ENCODE measurements around the gene CACNG6. TPM values are rescaled to one million over a fixed set of nuclear protein-coding genes. Genes with fewer than 3 reads are reported as not detected.

CACNG6 gene
- total and polyA plus RNA-seq, 10 donors = not detected

DNA sequence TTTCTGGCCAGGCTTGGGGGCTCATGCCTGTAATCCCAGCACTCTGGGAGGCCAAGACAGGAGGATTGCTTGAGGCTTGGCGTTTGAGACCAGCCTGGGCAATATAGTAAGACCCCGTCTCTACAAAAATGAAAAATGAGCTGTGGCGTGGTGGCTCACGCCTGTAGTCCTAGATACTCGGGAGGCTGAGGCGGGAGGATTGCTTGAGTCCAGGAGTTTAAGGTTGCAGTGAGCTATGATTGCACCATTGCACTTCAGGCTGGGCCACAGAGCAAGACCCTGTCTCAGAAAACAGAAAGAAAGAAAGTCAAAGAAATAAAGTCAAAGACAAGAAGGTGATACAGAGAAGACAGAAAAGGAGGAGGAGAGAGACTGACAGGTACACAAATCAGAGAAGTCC lies 2.5 kb upstream of the CACNG6 start:
- Histone ChIP-seq H3K4me1 (peaks cover 0 to 15% (median 7%) of the 10 kb centered on the region in 6 donors), H3K9me3 (no peaks in the 10 kb centered on the region), H3K27me3 (replicated peaks in 1 of 7) (peaks cover 0 to 70% (median 24%) of the 10 kb centered on the region in 7 donors), H3K36me3 (no peaks in the 10 kb centered on the region), H3K4me3 (no peak overlapping the region), H3K27ac (no peak overlapping the region)
- DNase-seq = no peak
- no peak for TF ChIP-seq POLR2A (IDR thresholded peaks at IDR 0.05)
- TF ChIP-seq, protein P1, sequence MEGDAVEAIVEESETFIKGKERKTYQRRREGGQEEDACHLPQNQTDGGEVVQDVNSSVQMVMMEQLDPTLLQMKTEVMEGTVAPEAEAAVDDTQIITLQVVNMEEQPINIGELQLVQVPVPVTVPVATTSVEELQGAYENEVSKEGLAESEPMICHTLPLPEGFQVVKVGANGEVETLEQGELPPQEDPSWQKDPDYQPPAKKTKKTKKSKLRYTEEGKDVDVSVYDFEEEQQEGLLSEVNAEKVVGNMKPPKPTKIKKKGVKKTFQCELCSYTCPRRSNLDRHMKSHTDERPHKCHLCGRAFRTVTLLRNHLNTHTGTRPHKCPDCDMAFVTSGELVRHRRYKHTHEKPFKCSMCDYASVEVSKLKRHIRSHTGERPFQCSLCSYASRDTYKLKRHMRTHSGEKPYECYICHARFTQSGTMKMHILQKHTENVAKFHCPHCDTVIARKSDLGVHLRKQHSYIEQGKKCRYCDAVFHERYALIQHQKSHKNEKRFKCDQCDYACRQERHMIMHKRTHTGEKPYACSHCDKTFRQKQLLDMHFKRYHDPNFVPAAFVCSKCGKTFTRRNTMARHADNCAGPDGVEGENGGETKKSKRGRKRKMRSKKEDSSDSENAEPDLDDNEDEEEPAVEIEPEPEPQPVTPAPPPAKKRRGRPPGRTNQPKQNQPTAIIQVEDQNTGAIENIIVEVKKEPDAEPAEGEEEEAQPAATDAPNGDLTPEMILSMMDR (IDR thresholded peaks at IDR 0.05 in 8 of 11, conservative IDR thresholded peaks at IDR 0.05 in 3 of 11) = no peak
- TF ChIP-seq POLR2AphosphoS5 (IDR thresholded peaks at IDR 0.05) = no peak
- intact Hi-C loops (cut with DNase I; ENCODE audit: low total_unique reads) = no loop called here
- WGBS, 5 donors = 85 to 94% (median 90%) methylated on average over 6 of the region's 6 CpGs

DNA sequence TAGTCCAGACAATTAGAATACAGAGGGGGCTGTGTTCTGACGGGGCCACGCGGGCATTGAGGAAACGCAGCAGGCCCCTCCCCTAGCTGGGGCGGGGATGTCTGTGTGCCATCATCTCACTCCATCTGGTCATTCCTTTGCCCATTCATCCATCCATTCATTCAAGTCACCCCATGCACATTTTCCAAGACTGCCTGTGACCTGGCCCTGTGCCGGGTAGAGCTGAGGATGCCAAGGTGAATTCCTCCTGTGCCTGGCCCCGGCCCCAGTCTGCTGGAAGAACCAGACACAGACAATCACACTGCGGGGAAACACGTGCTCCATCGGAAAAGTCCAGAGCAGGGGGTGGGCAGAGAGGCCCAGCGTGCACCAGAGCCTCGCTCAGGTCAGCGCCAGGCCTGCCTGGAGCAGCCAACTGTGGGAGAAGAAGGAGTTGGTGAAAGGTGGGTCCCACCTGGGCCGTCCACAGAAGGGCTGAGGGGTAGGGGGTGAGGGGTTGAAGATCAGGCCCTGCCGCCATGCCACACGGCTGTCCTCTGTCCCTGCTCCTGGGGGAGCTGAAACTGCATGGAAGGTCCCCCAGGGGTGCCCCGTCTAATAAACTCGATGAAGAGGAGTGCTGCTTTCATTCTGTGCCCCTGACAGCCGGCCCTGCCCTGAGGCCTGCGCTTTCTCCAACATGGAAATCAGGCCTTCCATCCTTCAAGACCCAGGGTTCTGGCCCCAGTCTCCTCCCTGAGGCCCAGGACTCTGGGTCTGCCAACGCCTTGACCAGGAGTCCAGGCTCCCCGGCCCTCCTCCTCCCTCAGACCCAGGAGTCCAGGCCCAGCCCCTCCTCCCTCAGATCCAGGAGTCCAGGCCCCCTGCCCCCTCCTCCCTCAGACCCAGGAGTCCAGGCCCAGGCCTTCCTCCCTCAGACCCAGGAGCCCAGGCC lies 1.6 kb upstream of the CACNG6 start:
- intact Hi-C loops (cut with DNase I; ENCODE audit: low total_unique reads) = no loop called here

DNA sequence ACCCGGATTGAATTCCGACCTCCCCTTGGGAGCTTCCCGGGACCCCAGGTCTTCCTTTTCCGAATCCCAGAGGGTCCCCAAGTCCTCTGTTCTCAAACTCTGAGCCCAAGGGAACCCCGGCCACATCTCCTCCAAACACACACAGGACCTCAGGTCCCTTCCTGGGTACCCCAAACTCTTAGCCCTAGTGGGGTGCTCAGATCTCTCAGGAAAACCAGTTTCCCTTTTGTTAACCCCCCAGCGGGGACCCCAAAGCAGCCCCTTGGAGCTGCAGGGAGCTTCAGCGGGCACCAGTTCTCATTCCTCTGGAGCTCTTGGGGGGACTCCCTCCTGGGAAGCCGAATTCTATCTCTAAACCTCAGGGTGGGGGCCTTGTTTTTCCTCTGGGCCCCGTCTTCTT lies 774 bp downstream of the CACNG6 start:
- H3K27ac ChIP-seq = no peak overlapping the region
- no peak overlapping the region for H3K4me3 ChIP-seq
- WGBS, 5 donors = 74 to 81% (median 75%) methylated on average over 9 of the region's 9 CpGs
- H3K36me3 ChIP-seq = no peaks in the 10 kb centered on the region
- TF ChIP-seq, protein P1 (IDR thresholded peaks at IDR 0.05 in 8 of 11, conservative IDR thresholded peaks at IDR 0.05 in 3 of 11) = no peak
- TF ChIP-seq POLR2AphosphoS5 (IDR thresholded peaks at IDR 0.05) (no peak), POLR2A (IDR thresholded peaks at IDR 0.05) (no peak)
- H3K4me1 ChIP-seq = peaks cover 0 to 15% (median 7%) of the 10 kb centered on the region in 6 donors
- intact Hi-C loops (cut with DNase I; ENCODE audit: low total_unique reads) = no loop called here
- peaks cover 0 to 86% (median 24%) of the 10 kb centered on the region in 7 donors for H3K27me3 ChIP-seq (replicated peaks in 1 of 7)
- no peak for DNase-seq
- no peaks in the 10 kb centered on the region for H3K9me3 ChIP-seq

More for the DNA sequence above, 1.6 kb upstream of the CACNG6 start:
- Histone ChIP-seq H3K4me1 (peaks cover 0 to 15% (median 7%) of the 10 kb centered on the region in 6 donors), H3K27ac (no peak overlapping the region), H3K36me3 (no peaks in the 10 kb centered on the region), H3K27me3 (replicated peaks in 1 of 7) (peaks cover 0 to 72% (median 24%) of the 10 kb centered on the region in 7 donors), H3K4me3 (no peak overlapping the region), H3K9me3 (no peaks in the 10 kb centered on the region)
- DNase-seq = no peak
- TF ChIP-seq, protein P1 (IDR thresholded peaks at IDR 0.05 in 8 of 11, conservative IDR thresholded peaks at IDR 0.05 in 3 of 11) = no peak
- no peak for TF ChIP-seq POLR2A (IDR thresholded peaks at IDR 0.05)
- no peak for TF ChIP-seq POLR2AphosphoS5 (IDR thresholded peaks at IDR 0.05)
- WGBS, 5 donors = 68 to 80% (median 79%) methylated on average over 19 to 22 of the region's 22 CpGs

DNA sequence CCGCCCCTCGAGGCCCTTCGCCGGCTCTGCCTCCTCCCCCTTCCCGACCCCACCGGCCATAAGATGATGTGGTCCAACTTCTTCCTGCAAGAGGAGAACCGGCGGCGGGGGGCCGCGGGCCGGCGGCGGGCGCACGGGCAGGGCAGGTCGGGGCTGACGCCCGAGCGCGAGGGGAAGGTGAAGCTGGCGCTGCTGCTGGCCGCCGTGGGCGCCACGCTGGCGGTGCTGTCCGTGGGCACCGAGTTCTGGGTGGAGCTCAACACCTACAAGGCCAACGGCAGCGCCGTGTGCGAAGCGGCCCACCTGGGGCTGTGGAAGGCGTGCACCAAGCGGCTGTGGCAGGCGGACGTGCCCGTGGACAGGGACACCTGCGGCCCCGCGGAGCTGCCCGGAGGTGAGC lies 1.4 kb downstream of the CACNG6 start:
- TF ChIP-seq POLR2A (IDR thresholded peaks at IDR 0.05) (no peak), POLR2AphosphoS5 (IDR thresholded peaks at IDR 0.05) (no peak)
- TF ChIP-seq, protein P1 (IDR thresholded peaks at IDR 0.05 in 8 of 11, conservative IDR thresholded peaks at IDR 0.05 in 3 of 11) = no peak
- Histone ChIP-seq H3K9me3 (no peaks in the 10 kb centered on the region), H3K27ac (no peak overlapping the region), H3K27me3 (replicated peaks in 1 of 7) (peaks cover 0 to 83% (median 24%) of the 10 kb centered on the region in 7 donors), H3K36me3 (no peaks in the 10 kb centered on the region), H3K4me1 (peaks cover 0 to 15% (median 7%) of the 10 kb centered on the region in 6 donors), H3K4me3 (no peak overlapping the region)
- 14 to 40% (median 24%) methylated on average over 21 to 43 of the region's 43 CpGs for WGBS, 5 donors
- DNase-seq = no peak
- intact Hi-C loops (cut with DNase I; ENCODE audit: low total_unique reads) = no loop called here
